HepG2 (cell line): ENCODE data around the gene POU2F2. TPM values are rescaled to one million over a fixed set of nuclear protein-coding genes. Genes with fewer than 3 reads are reported as not detected.

Source experiments
- ATAC-seq: fragments of 200-7000 bp; cut with Tn5 transposase; 3 replicates; pipeline ENCODE4 v1.9.1; 2020; ENCODE audit warnings: mild to moderate bottlenecking, moderate library complexity
- BruUV-seq: library from RNA; stranded (reverse); fragments of 400-500 nt; replicated peaks from 2 replicates; lab custom pipeline; 2021; lab: Mats Ljungman, UMichigan
- CTCF ChIA-PET: fragments of 300-600 bp; formaldehyde crosslinking; extraction: SDS; loops from one replicate; lab custom pipeline; 2021; ENCODE audit warnings: low total read pairs, inconsistent platforms, low intra/inter-chr PET ratio; lab: Yijun Ruan, JAX
- POLR2A ChIA-PET: fragments of 350-600 bp; sonication (Branson Sonifier 250); formaldehyde crosslinking; loops from one replicate; lab custom pipeline; 2020; ENCODE audit warnings: antibody characterized with exemption, inconsistent platforms; lab: Yijun Ruan, JAX
- DNase-seq: peaks from one replicate; pipeline ENCODE4 v3.0.0-alpha.2; 2015; ENCODE audit warnings: low spot score
- FAIRE-seq: peaks from 3 replicates; lab custom pipeline; 2011; peaks lifted over from hg19 to GRCh38; lab: Jason Lieb, UNC
- H2AFZ ChIP-seq: one replicate; pipeline ENCODE4 v1.6.1; 2011; ENCODE audit warnings: low read length, inconsistent platforms
- H3K27ac ChIP-seq: fragments of 300-600 bp; 3 replicates; pipeline ENCODE4 v1.8.0; 2011; ENCODE audit warnings: mixed run types, mild to moderate bottlenecking, mixed read lengths, low read length, inconsistent platforms; ENCODE audit not compliant: insufficient read depth; ENCODE audit errors: extremely low read length
- H3K27me3 ChIP-seq, 2 experiments: fragments of 200-600 bp in 1 of 2; 2 replicates in 1 of 2; 3 replicates in 1 of 2; pipeline versions ENCODE4 v1.6.0 to v1.8.0; 2011; ENCODE audit warnings: low read length in 2 of 2, mild to moderate bottlenecking in 2 of 2, moderate library complexity in 2 of 2, inconsistent platforms in 1 of 2; ENCODE audit not compliant: insufficient read depth in 2 of 2, control insufficient read depth in 1 of 2
- H3K36me3 ChIP-seq, 2 experiments: fragments of 200-600 bp in 1 of 2; replicated peaks in 1 of 2; 2 replicates in 1 of 2; 3 replicates in 1 of 2; pipeline versions ENCODE4 v1.5.1 to v1.8.0; 2011; ENCODE audit warnings: low read length in 2 of 2, inconsistent platforms in 1 of 2; ENCODE audit not compliant: insufficient read depth in 2 of 2, control insufficient read depth in 1 of 2
- H3K4me1 ChIP-seq: 2 replicates; pipeline ENCODE4 v1.5.1; 2012; ENCODE audit warnings: low read length, inconsistent platforms; ENCODE audit not compliant: insufficient read depth
- H3K4me2 ChIP-seq: 2 replicates; pipeline ENCODE4 v1.6.0; 2011; ENCODE audit warnings: low read depth, low read length, inconsistent platforms
- H3K4me3 ChIP-seq, 3 experiments: fragments of 200-600 bp in 1 of 3; sonication (generic), shearing (Covaris generic) in 1 of 3; replicated peaks in 1 of 3; 2 replicates each; pipeline ENCODE4 v1.5.1; 2011 to 2016; ENCODE audit warnings: low read length in 3 of 3, inconsistent platforms in 2 of 3, low read depth in 2 of 3, mild to moderate bottlenecking in 2 of 3, control low read depth in 1 of 3, mixed read lengths in 1 of 3; ENCODE audit not compliant: insufficient read depth in 1 of 3
- H3K79me2 ChIP-seq: one replicate; pipeline ENCODE4 v1.6.1; 2011; ENCODE audit warnings: low read length, inconsistent platforms; ENCODE audit not compliant: insufficient read depth
- H3K9ac ChIP-seq: 2 replicates; pipeline ENCODE4 v1.6.0; 2011; ENCODE audit warnings: mild to moderate bottlenecking, low read depth, low read length, inconsistent platforms; ENCODE audit not compliant: insufficient read depth
- H3K9me3 ChIP-seq: 2 replicates; pipeline ENCODE4 v1.5.1; 2012; ENCODE audit warnings: mild to moderate bottlenecking, low read length
- H4K20me1 ChIP-seq: 2 replicates; pipeline ENCODE4 v1.6.0; 2011; ENCODE audit warnings: inconsistent platforms, mild to moderate bottlenecking, low read length, moderate library complexity; ENCODE audit not compliant: insufficient read depth
- CEBPB ChIP-seq: IDR thresholded peaks from 2 replicates; pipeline ENCODE4 v1.6.1; 2011; ENCODE audit warnings: low read depth, low read length, improper control_type of control experiment, borderline replicate concordance
- CHD4 ChIP-seq: fragments of 200-600 bp; sonication (generic); IDR thresholded peaks from 2 replicates; pipeline ENCODE4 v1.7.0; 2017; ENCODE audit warnings: mild to moderate bottlenecking, low read length, borderline replicate concordance
- CREM ChIP-seq, 2 experiments: sonication (generic) in 1 of 2; formaldehyde crosslinking in 1 of 2; IDR thresholded peaks; 2 replicates each; pipeline versions ENCODE4 v1.4.0 to v1.6.1; 2016 to 2020; ENCODE audit warnings: antibody characterized with exemption in 1 of 2, mild to moderate bottlenecking in 1 of 2, missing genetic modification reagents in 1 of 2
- FIP1L1 ChIP-seq: fragments of 200-400 bp; formaldehyde crosslinking; IDR thresholded peaks from 2 replicates; pipeline ENCODE4 v1.6.1; 2018; ENCODE audit warnings: low read depth, mild to moderate bottlenecking, low read length, moderate library complexity, borderline replicate concordance; ENCODE audit not compliant: insufficient read depth
- FOSL2 ChIP-seq: sonication (generic); formaldehyde crosslinking; IDR thresholded peaks from 2 replicates; pipeline ENCODE4 v1.4.0; 2020; ENCODE audit warnings: missing genetic modification reagents
- KAT8 ChIP-seq: IDR thresholded peaks from 2 replicates; pipeline ENCODE4 v1.6.1; 2016; ENCODE audit warnings: missing genetic modification reagents, missing compliant biosample characterization
- MZF1 ChIP-seq: sonication (generic); formaldehyde crosslinking; IDR thresholded peaks from 2 replicates; pipeline ENCODE4 v1.8.1; 2023; ENCODE audit warnings: mild to moderate bottlenecking, missing genetic modification reagents, borderline replicate concordance
- REPIN1 ChIP-seq: sonication (generic); formaldehyde crosslinking; IDR thresholded peaks from 2 replicates; pipeline ENCODE4 v1.8.0; 2022; ENCODE audit warnings: missing genetic modification reagents, low read depth, mild to moderate bottlenecking, borderline replicate concordance
- RFX1 ChIP-seq: fragments of 450-650 bp; IDR thresholded peaks from 2 replicates; pipeline ENCODE4 v1.6.1; 2017
- SOX13 ChIP-seq, 3 experiments: fragments of 450-650 bp in 1 of 3; sonication (generic) in 1 of 3; formaldehyde crosslinking in 1 of 3; IDR thresholded peaks in 2 of 3; conservative IDR thresholded peaks in 1 of 3; 2 replicates each; pipeline versions ENCODE4 v1.5.0 to v1.6.1; 2016 to 2020; ENCODE audit warnings: antibody characterized with exemption in 1 of 3, mild to moderate bottlenecking in 1 of 3, missing compliant biosample characterization in 1 of 3, missing genetic modification reagents in 1 of 3, moderate library complexity in 1 of 3
- ZKSCAN1 ChIP-seq: fragments of 150-350 bp; IDR thresholded peaks from 2 replicates; pipeline ENCODE4 v1.6.1; 2014; ENCODE audit warnings: low read length
- ZNF761 ChIP-seq: sonication (generic); formaldehyde crosslinking; conservative IDR thresholded peaks from 2 replicates; pipeline ENCODE4 v1.4.0; 2020; ENCODE audit warnings: mild to moderate bottlenecking, missing genetic modification reagents
- ZNF766 ChIP-seq: sonication (generic); formaldehyde crosslinking; IDR thresholded peaks from 2 replicates; pipeline ENCODE4 v1.5.0; 2020; ENCODE audit warnings: missing genetic modification reagents, borderline replicate concordance
- WGBS: methylation state at CpG from one replicate; pipeline ENCODE4 v1.1.6; 2017; ENCODE audit warnings: low lambda C conversion rate; 5-methylcytosine and 5-hydroxymethylcytosine counted together
- in situ Hi-C: cut with HindIII; loops from 2 replicates; pipeline ENCODE4 v1.10.0; 2017; ENCODE audit warnings: low pct_unique_long_range_greater_than_20kb; ENCODE audit not compliant: extremely low pct_ligation_motif_present
- intact Hi-C: fragments of 100-400 bp; cut with micrococcal nuclease; formaldehyde crosslinking; loops from one replicate; pipeline ENCODE4 v1.10.0; 2022; ENCODE audit not compliant: unreplicated experiment
- polyA plus RNA-seq, 8 experiments: library from polyadenylated mRNA; depleted of rRNA in 3 of 8; stranded (reverse) in 7 of 8; unstranded in 1 of 8; fragments of >200 nt; fragmentation: Illumina TruSeq in 4 of 8; extraction: Trizol in 4 of 8; gene quantifications; 2 replicates each; pipeline versions ENCODE4 v1.2.1 to v1.2.3, GENCODE V29; 2011 to 2016; ENCODE audit warnings: low read depth in 4 of 8, missing spikeins in 1 of 8, mixed read lengths in 1 of 8; ENCODE audit not compliant: insufficient read depth in 1 of 8
- total RNA-seq, 5 experiments: library from RNA; depleted of rRNA; stranded (reverse); fragments of >200 nt; fragmentation: Illumina TruSeq; extraction: Trizol; gene quantifications; 2 replicates each; pipeline ENCODE4 v1.2.3, GENCODE V29; 2016; ENCODE audit warnings: low read depth in 1 of 5
- TF ChIP-seq, protein P1 (sequence below): sonication (generic); formaldehyde crosslinking; IDR thresholded peaks from 2 replicates; pipeline ENCODE4 v1.4.0; 2020; ENCODE audit warnings: missing genetic modification reagents
- TF ChIP-seq, protein P2 (sequence below): sonication (generic); formaldehyde crosslinking; IDR thresholded peaks from 2 replicates; pipeline ENCODE4 v1.5.0; 2020; ENCODE audit warnings: mild to moderate bottlenecking, missing genetic modification reagents
- TF ChIP-seq, protein P3 (sequence below): sonication (generic); formaldehyde crosslinking; IDR thresholded peaks from 2 replicates; pipeline ENCODE4 v1.4.0; 2020; ENCODE audit warnings: mild to moderate bottlenecking, missing genetic modification reagents

The POU2F2 gene
- total and polyA plus RNA-seq, 2 of the 13 experiments (the other 11 are each of a cell fraction or from before 2014, with no cell fraction given), result 0.09 to 0.17 TPM

DNA sequence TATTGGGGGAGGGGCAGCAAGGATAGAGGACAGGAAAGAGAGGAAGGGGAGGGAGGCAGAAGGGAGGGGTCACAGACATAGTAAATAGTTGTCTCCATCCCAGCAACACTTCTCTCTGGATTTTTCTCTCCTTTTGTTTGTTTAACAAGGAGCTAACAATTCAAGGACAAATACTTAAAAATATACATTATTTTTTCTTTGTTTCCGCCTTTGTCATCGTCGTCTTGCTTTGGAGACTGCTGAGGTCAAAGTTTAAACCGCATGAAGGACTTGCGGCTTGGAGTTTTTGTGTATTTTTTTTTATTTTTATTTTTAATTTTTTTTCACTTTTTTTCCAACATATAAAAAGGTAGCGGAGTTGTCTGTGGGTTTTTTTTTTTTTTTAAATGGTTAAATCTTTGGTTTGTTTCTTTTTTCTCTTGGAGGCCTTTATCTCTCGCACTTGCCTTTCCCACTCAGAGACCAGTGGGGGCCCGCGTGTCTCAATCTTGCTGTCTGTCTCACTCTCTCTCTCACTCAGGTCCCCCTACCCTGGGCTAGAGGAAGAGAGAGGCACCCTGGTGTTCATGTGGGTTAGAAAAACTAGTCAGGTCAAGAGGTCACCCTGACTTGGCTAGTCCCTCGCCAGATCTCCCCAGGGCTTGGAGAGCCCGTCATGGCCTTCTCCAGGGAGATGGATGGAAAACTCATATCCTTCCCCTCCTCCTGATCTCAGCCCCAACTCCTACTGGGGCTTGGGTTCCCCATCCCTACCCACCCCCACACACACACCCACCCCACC is 45.3 kb downstream of the POU2F2 start:
- no TSS peak for BruUV-seq
- intact Hi-C loops, result no loop called here
- WGBS, result 29% methylated on average over 10 of the region's 11 CpGs
- TF ChIP-seq CEBPB (no peak), SOX13 (IDR thresholded peaks at IDR 0.05) (no peak), SOX13 (CRISPR knock-in tag; conservative IDR thresholded peaks at IDR 0.05 in 1 of 2, IDR thresholded peaks at IDR 0.05 in 1 of 2) (peak in 1 of 2 experiments; percentile 31; a peak in 1 of 4 replicates), ZNF761 (CRISPR knock-in tag) (no peak), ZKSCAN1 (no peak), CREM (IDR thresholded peaks at IDR 0.05) (no peak), CREM (CRISPR knock-in tag; IDR thresholded peaks at IDR 0.05) (no peak), REPIN1 (CRISPR knock-in tag) (no peak), RFX1 (no peak), ZNF766 (CRISPR knock-in tag) (no peak), CHD4 (no peak), MZF1 (CRISPR knock-in tag) (no peak), FIP1L1 (no peak), FOSL2 (CRISPR knock-in tag) (no peak), KAT8 (CRISPR knock-in tag) (no peak)
- TF ChIP-seq, protein P1, sequence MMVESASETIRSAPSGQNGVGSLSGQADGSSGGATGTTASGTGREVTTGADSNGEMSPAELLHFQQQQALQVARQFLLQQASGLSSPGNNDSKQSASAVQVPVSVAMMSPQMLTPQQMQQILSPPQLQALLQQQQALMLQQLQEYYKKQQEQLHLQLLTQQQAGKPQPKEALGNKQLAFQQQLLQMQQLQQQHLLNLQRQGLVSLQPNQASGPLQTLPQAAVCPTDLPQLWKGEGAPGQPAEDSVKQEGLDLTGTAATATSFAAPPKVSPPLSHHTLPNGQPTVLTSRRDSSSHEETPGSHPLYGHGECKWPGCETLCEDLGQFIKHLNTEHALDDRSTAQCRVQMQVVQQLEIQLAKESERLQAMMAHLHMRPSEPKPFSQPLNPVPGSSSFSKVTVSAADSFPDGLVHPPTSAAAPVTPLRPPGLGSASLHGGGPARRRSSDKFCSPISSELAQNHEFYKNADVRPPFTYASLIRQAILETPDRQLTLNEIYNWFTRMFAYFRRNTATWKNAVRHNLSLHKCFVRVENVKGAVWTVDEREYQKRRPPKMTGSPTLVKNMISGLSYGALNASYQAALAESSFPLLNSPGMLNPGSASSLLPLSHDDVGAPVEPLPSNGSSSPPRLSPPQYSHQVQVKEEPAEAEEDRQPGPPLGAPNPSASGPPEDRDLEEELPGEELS (CRISPR knock-in tag), result no peak
- TF ChIP-seq, protein P2, sequence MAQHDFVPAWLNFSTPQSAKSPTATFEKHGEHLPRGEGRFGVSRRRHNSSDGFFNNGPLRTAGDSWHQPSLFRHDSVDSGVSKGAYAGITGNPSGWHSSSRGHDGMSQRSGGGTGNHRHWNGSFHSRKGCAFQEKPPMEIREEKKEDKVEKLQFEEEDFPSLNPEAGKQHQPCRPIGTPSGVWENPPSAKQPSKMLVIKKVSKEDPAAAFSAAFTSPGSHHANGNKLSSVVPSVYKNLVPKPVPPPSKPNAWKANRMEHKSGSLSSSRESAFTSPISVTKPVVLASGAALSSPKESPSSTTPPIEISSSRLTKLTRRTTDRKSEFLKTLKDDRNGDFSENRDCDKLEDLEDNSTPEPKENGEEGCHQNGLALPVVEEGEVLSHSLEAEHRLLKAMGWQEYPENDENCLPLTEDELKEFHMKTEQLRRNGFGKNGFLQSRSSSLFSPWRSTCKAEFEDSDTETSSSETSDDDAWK, result no peak
- TF ChIP-seq, protein P3, sequence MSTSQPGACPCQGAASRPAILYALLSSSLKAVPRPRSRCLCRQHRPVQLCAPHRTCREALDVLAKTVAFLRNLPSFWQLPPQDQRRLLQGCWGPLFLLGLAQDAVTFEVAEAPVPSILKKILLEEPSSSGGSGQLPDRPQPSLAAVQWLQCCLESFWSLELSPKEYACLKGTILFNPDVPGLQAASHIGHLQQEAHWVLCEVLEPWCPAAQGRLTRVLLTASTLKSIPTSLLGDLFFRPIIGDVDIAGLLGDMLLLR (CRISPR knock-in tag), result no peak

More for the DNA sequence above, 45.3 kb downstream of the POU2F2 start:
- H3K27ac ChIP-seq, result no peak overlapping the region
- H3K4me1 ChIP-seq, result peaks cover 35% of the 10 kb centered on the region
- POLR2A ChIA-PET, result interaction anchor here (1.0 kb wide), 1 partner anchor 11 kb away, joined by 4 read pairs; the partner anchor contains the start of gene ZNF574
- ATAC-seq (no peak), FAIRE-seq (no peak), DNase-seq (no peak)
- no peak overlapping the region for H3K9ac ChIP-seq
- in situ Hi-C loops, result no loop called here
- H3K79me2 ChIP-seq, result no peaks in the 10 kb centered on the region
- H3K4me3 ChIP-seq, result no peak overlapping the region
- H2AFZ ChIP-seq, result no peak overlapping the region
- H4K20me1 ChIP-seq, result 0 out of 2 replicates have a peak, but pooled peaks cover 2% of the 10 kb centered on the region
- no peaks in the 10 kb centered on the region; a peak in 1 of 5 replicates for H3K36me3 ChIP-seq
- no peak overlapping the region for H3K4me2 ChIP-seq
- H3K9me3 ChIP-seq, result no peaks in the 10 kb centered on the region
- H3K27me3 ChIP-seq, result peaks cover 1 to 23% of the 10 kb centered on the region in 2 experiments; a peak in 3 of 5 replicates
- CTCF ChIA-PET, result no interaction called here
